ENCODE data around the gene STAT5B. TPM values are rescaled to one million over a fixed set of nuclear protein-coding genes. Genes with fewer than 3 reads are reported as not detected.

STAT5B gene
- total and polyA plus RNA-seq, 2 of the 13 experiments (the other 11 are each of a cell fraction or from before 2014, with no cell fraction given) = 21.0 to 42.8 TPM

GRCh38 chr17:42193969-42194899 is 82.0 kb downstream of the STAT5B start, which contains the start of gene GHDC (continued):
- TF ChIP-seq, protein P1, sequence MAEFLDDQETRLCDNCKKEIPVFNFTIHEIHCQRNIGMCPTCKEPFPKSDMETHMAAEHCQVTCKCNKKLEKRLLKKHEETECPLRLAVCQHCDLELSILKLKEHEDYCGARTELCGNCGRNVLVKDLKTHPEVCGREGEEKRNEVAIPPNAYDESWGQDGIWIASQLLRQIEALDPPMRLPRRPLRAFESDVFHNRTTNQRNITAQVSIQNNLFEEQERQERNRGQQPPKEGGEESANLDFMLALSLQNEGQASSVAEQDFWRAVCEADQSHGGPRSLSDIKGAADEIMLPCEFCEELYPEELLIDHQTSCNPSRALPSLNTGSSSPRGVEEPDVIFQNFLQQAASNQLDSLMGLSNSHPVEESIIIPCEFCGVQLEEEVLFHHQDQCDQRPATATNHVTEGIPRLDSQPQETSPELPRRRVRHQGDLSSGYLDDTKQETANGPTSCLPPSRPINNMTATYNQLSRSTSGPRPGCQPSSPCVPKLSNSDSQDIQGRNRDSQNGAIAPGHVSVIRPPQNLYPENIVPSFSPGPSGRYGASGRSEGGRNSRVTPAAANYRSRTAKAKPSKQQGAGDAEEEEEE (CRISPR knock-in tag; IDR thresholded peaks at IDR 0.05; ENCODE audit: borderline replicate concordance) = no peak
- TF ChIP-seq, protein P2, sequence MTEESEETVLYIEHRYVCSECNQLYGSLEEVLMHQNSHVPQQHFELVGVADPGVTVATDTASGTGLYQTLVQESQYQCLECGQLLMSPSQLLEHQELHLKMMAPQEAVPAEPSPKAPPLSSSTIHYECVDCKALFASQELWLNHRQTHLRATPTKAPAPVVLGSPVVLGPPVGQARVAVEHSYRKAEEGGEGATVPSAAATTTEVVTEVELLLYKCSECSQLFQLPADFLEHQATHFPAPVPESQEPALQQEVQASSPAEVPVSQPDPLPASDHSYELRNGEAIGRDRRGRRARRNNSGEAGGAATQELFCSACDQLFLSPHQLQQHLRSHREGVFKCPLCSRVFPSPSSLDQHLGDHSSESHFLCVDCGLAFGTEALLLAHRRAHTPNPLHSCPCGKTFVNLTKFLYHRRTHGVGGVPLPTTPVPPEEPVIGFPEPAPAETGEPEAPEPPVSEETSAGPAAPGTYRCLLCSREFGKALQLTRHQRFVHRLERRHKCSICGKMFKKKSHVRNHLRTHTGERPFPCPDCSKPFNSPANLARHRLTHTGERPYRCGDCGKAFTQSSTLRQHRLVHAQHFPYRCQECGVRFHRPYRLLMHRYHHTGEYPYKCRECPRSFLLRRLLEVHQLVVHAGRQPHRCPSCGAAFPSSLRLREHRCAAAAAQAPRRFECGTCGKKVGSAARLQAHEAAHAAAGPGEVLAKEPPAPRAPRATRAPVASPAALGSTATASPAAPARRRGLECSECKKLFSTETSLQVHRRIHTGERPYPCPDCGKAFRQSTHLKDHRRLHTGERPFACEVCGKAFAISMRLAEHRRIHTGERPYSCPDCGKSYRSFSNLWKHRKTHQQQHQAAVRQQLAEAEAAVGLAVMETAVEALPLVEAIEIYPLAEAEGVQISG (CRISPR knock-in tag; IDR thresholded peaks at IDR 0.05) = peak; percentile 80
- TF ChIP-seq ERF (CRISPR knock-in tag; IDR thresholded peaks at IDR 0.05) = peak; percentile 80; the same call in 1 of the 2 replicates
- peak; percentile 63; the same call in 1 of the 2 replicates for TF ChIP-seq RFXAP (CRISPR knock-in tag; IDR thresholded peaks at IDR 0.05; ENCODE audit: borderline replicate concordance)
- TF ChIP-seq HDAC1 (CRISPR knock-in tag; IDR thresholded peaks at IDR 0.05) = peak; percentile 81
- TF ChIP-seq, protein P3, sequence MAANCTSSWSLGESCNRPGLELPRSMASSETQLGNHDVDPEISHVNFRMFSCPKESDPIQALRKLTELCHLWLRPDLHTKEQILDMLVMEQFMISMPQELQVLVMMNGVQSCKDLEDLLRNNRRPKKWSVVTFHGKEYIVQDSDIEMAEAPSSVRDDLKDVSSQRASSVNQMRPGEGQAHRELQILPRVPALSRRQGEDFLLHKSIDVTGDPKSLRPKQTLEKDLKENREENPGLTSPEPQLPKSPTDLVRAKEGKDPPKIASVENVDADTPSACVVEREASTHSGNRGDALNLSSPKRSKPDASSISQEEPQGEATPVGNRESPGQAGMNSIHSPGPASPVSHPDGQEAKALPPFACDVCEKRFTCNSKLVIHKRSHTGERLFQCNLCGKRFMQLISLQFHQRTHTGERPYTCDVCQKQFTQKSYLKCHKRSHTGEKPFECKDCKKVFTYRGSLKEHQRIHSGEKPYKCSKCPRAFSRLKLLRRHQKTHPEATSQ (CRISPR knock-in tag; IDR thresholded peaks at IDR 0.05; ENCODE audit: borderline replicate concordance) = no peak
- 0 out of 2 replicates have a peak, but pooled peaks have one; percentile 81 for TF ChIP-seq ZBTB4 (CRISPR knock-in tag; IDR thresholded peaks at IDR 0.05; ENCODE audit: borderline replicate concordance)
- TF ChIP-seq, protein P4, sequence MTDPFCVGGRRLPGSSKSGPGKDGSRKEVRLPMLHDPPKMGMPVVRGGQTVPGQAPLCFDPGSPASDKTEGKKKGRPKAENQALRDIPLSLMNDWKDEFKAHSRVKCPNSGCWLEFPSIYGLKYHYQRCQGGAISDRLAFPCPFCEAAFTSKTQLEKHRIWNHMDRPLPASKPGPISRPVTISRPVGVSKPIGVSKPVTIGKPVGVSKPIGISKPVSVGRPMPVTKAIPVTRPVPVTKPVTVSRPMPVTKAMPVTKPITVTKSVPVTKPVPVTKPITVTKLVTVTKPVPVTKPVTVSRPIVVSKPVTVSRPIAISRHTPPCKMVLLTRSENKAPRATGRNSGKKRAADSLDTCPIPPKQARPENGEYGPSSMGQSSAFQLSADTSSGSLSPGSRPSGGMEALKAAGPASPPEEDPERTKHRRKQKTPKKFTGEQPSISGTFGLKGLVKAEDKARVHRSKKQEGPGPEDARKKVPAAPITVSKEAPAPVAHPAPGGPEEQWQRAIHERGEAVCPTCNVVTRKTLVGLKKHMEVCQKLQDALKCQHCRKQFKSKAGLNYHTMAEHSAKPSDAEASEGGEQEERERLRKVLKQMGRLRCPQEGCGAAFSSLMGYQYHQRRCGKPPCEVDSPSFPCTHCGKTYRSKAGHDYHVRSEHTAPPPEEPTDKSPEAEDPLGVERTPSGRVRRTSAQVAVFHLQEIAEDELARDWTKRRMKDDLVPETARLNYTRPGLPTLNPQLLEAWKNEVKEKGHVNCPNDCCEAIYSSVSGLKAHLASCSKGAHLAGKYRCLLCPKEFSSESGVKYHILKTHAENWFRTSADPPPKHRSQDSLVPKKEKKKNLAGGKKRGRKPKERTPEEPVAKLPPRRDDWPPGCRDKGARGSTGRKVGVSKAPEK (CRISPR knock-in tag; IDR thresholded peaks at IDR 0.05; ENCODE audit: borderline replicate concordance) = no peak
- TF ChIP-seq SPEN (CRISPR knock-in tag; IDR thresholded peaks at IDR 0.05; ENCODE audit: low read depth) = peak; percentile 80
